ENCODE data around the gene HOXB9. TPM values are rescaled to one million over a fixed set of nuclear protein-coding genes. Genes with fewer than 3 reads are reported as not detected.

The HOXB9 gene
- total RNA-seq, 1 experiment from 2014 or later = 27.8 TPM

- Mint-ChIP-seq H3K36me3 (ENCODE audit: insufficient read depth, unreplicated experiment) (peaks cover 96% of the 10 kb centered on the region), H3K9me3 (ENCODE audit: low read depth, unreplicated experiment) (no peaks in the 10 kb centered on the region), H3K4me1 (ENCODE audit: low read depth, unreplicated experiment) (peaks cover 75% of the 10 kb centered on the region), H3K27ac (ENCODE audit: unreplicated experiment) (peak overlapping the region; percentile 95), H3K27me3 (ENCODE audit: unreplicated experiment) (peaks cover 8% of the 10 kb centered on the region), H3K4me3 (ENCODE audit: low read depth, unreplicated experiment) (peak overlapping the region; percentile 88)
- no peak for TF ChIP-seq CTCF (IDR thresholded peaks at IDR 0.05; ENCODE audit: unreplicated experiment)
- BruUV-seq (replicated peaks) = no TSS peak
- CTCF ChIA-PET = interaction anchor here (1.0 kb wide), 1 partner anchor 9 kb away, joined by 4 read pairs; no protein-coding TSS in a partner anchor
- intact Hi-C loops (cut with micrococcal nuclease; ENCODE audit: unreplicated experiment) = no loop called here
- no peak for DNase-seq
These were observed 28.7 kb downstream of the HOXB9 start for GRCh38 chr17:48597528-48597777.

- H3K27me3 Mint-ChIP-seq (ENCODE audit: unreplicated experiment) = peaks cover 8% of the 10 kb centered on the region
- peak overlapping the region; percentile 95 for H3K27ac Mint-ChIP-seq (ENCODE audit: unreplicated experiment)
These were observed 29.2 kb downstream of the HOXB9 start for GRCh38 chr17:48596735-48597527.

GRCh38 chr17:48596000-48596734 lies 30.0 kb downstream of the HOXB9 start:
- Mint-ChIP-seq H3K9me3 (ENCODE audit: low read depth, unreplicated experiment) (no peaks in the 10 kb centered on the region), H3K27ac (ENCODE audit: unreplicated experiment) (peak overlapping the region; percentile 95), H3K27me3 (ENCODE audit: unreplicated experiment) (peaks cover 8% of the 10 kb centered on the region), H3K36me3 (ENCODE audit: insufficient read depth, unreplicated experiment) (peaks cover 96% of the 10 kb centered on the region), H3K4me3 (ENCODE audit: low read depth, unreplicated experiment) (peak overlapping the region; percentile 88), H3K4me1 (ENCODE audit: low read depth, unreplicated experiment) (peaks cover 74% of the 10 kb centered on the region)
- TF ChIP-seq CTCF (IDR thresholded peaks at IDR 0.05; ENCODE audit: unreplicated experiment) = no peak
- CTCF ChIA-PET = interaction anchor here (0.7 to 0.9 kb wide), 2 partner anchors 91 to 263 kb away, joined by 3 to 4 read pairs; no protein-coding TSS in a partner anchor
- intact Hi-C loops (cut with micrococcal nuclease; ENCODE audit: unreplicated experiment) = no loop called here
- no TSS peak for BruUV-seq (replicated peaks)
- no peak for DNase-seq

More at GRCh38 chr17:48596735-48597527, 29.2 kb downstream of the HOXB9 start:
- Mint-ChIP-seq H3K4me1 (ENCODE audit: low read depth, unreplicated experiment) (peaks cover 75% of the 10 kb centered on the region), H3K4me3 (ENCODE audit: low read depth, unreplicated experiment) (peak overlapping the region; percentile 88), H3K9me3 (ENCODE audit: low read depth, unreplicated experiment) (no peaks in the 10 kb centered on the region), H3K36me3 (ENCODE audit: insufficient read depth, unreplicated experiment) (peaks cover 96% of the 10 kb centered on the region)
- CTCF ChIA-PET = interaction anchor here (0.6 kb wide), 1 partner anchor 17 kb away, joined by 3 read pairs; no protein-coding TSS in a partner anchor
- no TSS peak for BruUV-seq (replicated peaks)
- intact Hi-C loops (cut with micrococcal nuclease; ENCODE audit: unreplicated experiment) = no loop called here
- DNase-seq = peak; percentile 64
- no peak for TF ChIP-seq CTCF (IDR thresholded peaks at IDR 0.05; ENCODE audit: unreplicated experiment)

GRCh38 chr17:48595278-48595999 lies 30.7 kb downstream of the HOXB9 start:
- H3K4me3 Mint-ChIP-seq (ENCODE audit: low read depth, unreplicated experiment) = peak overlapping the region; percentile 88

More at GRCh38 chr17:48595278-48595999, 30.7 kb downstream of the HOXB9 start:
- intact Hi-C loops (cut with micrococcal nuclease; ENCODE audit: unreplicated experiment) = no loop called here
- H3K9me3 Mint-ChIP-seq (ENCODE audit: low read depth, unreplicated experiment) = no peaks in the 10 kb centered on the region
- CTCF ChIA-PET = interaction anchor here (0.5 to 1.5 kb wide), 5 partner anchors 49 to 470 kb away, joined by 3 to 5 read pairs (median 3); no protein-coding TSS in a partner anchor
- no peak for TF ChIP-seq CTCF (IDR thresholded peaks at IDR 0.05; ENCODE audit: unreplicated experiment)
- H3K27ac Mint-ChIP-seq (ENCODE audit: unreplicated experiment) = peak overlapping the region; percentile 95
- BruUV-seq (replicated peaks) = no TSS peak
- DNase-seq = no peak
- H3K27me3 Mint-ChIP-seq (ENCODE audit: unreplicated experiment) = peaks cover 8% of the 10 kb centered on the region
- H3K36me3 Mint-ChIP-seq (ENCODE audit: insufficient read depth, unreplicated experiment) = peaks cover 96% of the 10 kb centered on the region
- H3K4me1 Mint-ChIP-seq (ENCODE audit: low read depth, unreplicated experiment) = peaks cover 74% of the 10 kb centered on the region

Data from Calu3 (cell line).